Brain microvascular endothelial cell (primary cell): Measurements from ENCODE around the gene FNBP1L.

Experiments
- DNase-seq: peaks from one replicate; pipeline ENCODE4 v3.0.0-alpha.2; 2020
- H3K27ac ChIP-seq: fragments of 250-450 bp; sonication (Bioruptor Pico); 2 replicates; pipeline ENCODE4 v1.5.1; 2020; ENCODE audit warnings: mild to moderate bottlenecking, moderate library complexity
- H3K27me3 ChIP-seq: fragments of 250-450 bp; sonication (Bioruptor Pico); replicated peaks from 2 replicates; pipeline ENCODE4 v1.5.1; 2020; ENCODE audit warnings: mild to moderate bottlenecking
- H3K36me3 ChIP-seq: fragments of 250-450 bp; sonication (Bioruptor Pico); replicated peaks from 2 replicates; pipeline ENCODE4 v1.5.1; 2020; ENCODE audit warnings: mild to moderate bottlenecking
- H3K4me3 ChIP-seq: 2 replicates; pipeline ENCODE4 v1.5.1; 2011; ENCODE audit warnings: low read depth, mild to moderate bottlenecking, control low read depth, low read length, moderate library complexity
- CTCF ChIP-seq: IDR thresholded peaks from 2 replicates; pipeline ENCODE4 v1.5.1; 2011; ENCODE audit warnings: low read depth, mild to moderate bottlenecking, moderate library complexity, low read length, control low read depth, inconsistent platforms; ENCODE audit errors: missing control alignments
- in situ Hi-C: cut with HindIII; loops from 2 replicates; pipeline ENCODE4 v1.10.0; 2017; ENCODE audit warnings: low sequenced_read_pairs, low pct_ligation_motif_present

The FNBP1L gene

GRCh38 chr1:93440272-93440671, 7.6 kb upstream of the FNBP1L start:
- no peak overlapping the region for H3K4me3 ChIP-seq
- no peak for TF ChIP-seq CTCF
- H3K27ac ChIP-seq, result no peak overlapping the region
- no peak for DNase-seq
- in situ Hi-C loops, result no loop called here
- no peaks in the 10 kb centered on the region for H3K27me3 ChIP-seq
- H3K36me3 ChIP-seq, result no peaks in the 10 kb centered on the region

- Histone ChIP-seq H3K27ac (no peak overlapping the region), H3K27me3 (no peaks in the 10 kb centered on the region), H3K4me3 (no peak overlapping the region), H3K36me3 (no peaks in the 10 kb centered on the region)
- no peak for TF ChIP-seq CTCF
- in situ Hi-C loops, result no loop called here
- DNase-seq, result no peak
These were observed 7.2 kb upstream of the FNBP1L start for GRCh38 chr1:93440706-93441105.

GRCh38 chr1:93441589-93441988, 6.3 kb upstream of the FNBP1L start:
- DNase-seq, result no peak
- in situ Hi-C loops, result no loop called here
- no peaks in the 10 kb centered on the region for H3K27me3 ChIP-seq
- no peak overlapping the region for H3K4me3 ChIP-seq
- H3K36me3 ChIP-seq, result no peaks in the 10 kb centered on the region
- H3K27ac ChIP-seq, result no peak overlapping the region
- no peak for TF ChIP-seq CTCF

GRCh38 chr1:93442008-93442666, 5.8 kb upstream of the FNBP1L start:
- no peak overlapping the region for H3K27ac ChIP-seq
- DNase-seq, result no peak
- in situ Hi-C loops, result no loop called here
- no peak overlapping the region for H3K4me3 ChIP-seq
- no peak for TF ChIP-seq CTCF
- H3K27me3 ChIP-seq, result no peaks in the 10 kb centered on the region
- no peaks in the 10 kb centered on the region for H3K36me3 ChIP-seq

GRCh38 chr1:93442741-93443140, 5.2 kb upstream of the FNBP1L start:
- in situ Hi-C loops, result no loop called here
- Histone ChIP-seq H3K27me3 (no peaks in the 10 kb centered on the region), H3K4me3 (no peak overlapping the region), H3K27ac (no peak overlapping the region), H3K36me3 (no peaks in the 10 kb centered on the region)
- TF ChIP-seq CTCF, result no peak
- DNase-seq, result no peak

GRCh38 chr1:93443454-93443853, 4.5 kb upstream of the FNBP1L start:
- H3K27ac ChIP-seq, result no peak overlapping the region
- TF ChIP-seq CTCF, result no peak
- in situ Hi-C loops, result no loop called here
- H3K36me3 ChIP-seq, result no peaks in the 10 kb centered on the region
- H3K4me3 ChIP-seq, result no peak overlapping the region
- DNase-seq, result no peak
- H3K27me3 ChIP-seq, result no peaks in the 10 kb centered on the region
